Left renal pelvis (tissue), 4 donors: Measurements from ENCODE around the gene UBAC1. TPM values are rescaled to one million over a fixed set of nuclear protein-coding genes. Genes with fewer than 3 reads are reported as not detected.

ENCODE experiments used
- DNase-seq, 4 donors: peaks; one replicate each; pipeline ENCODE4 v3.0.0-alpha.2; 2013; ENCODE audit warnings: low read depth in 4 of 4, low spot score in 3 of 4
- polyA plus RNA-seq, 4 donors: library from polyadenylated mRNA; unstranded; fragments of 120-200 nt; gene quantifications; one replicate each; pipeline ENCODE4 v1.2.1, GENCODE V29; 2013; ENCODE audit not compliant: insufficient read length in 4 of 4

UBAC1 gene
- polyA plus RNA-seq, 4 donors: 27.3 to 36.1 (median 31.4) TPM

DNA sequence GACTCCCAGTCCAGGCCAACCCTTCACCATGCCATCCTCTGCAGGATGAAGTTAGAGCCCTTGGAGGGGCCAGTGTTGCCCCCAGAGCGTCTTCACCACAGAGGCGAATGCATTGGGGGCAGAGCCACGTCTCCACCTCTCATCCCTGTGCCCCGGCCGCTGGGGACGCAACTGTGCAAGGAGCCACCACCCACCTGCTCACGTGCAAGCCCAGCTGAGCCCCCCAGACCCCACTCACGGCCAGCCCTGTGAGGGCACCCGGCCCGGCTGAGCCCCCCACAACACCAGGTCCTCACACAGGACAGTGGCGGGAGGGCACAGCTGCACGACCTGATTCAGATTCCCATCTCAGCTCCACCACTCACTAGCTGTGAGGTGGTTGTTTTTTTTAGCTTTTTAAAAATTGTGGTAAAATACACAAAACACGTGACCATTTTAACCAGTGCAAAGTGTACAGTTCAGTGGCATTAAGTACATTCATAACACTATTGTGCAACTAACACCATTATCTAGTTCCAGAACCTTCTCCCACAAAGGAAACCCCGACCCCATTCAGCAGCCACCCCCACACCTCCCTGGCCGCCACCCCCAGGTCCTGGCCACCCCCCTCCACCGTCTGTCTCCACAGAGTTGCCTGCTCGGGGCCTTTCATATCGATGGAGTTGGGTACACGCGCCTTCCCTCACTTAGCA, 33.5 kb upstream of the UBAC1 start:
- no peak for DNase-seq

DNA sequence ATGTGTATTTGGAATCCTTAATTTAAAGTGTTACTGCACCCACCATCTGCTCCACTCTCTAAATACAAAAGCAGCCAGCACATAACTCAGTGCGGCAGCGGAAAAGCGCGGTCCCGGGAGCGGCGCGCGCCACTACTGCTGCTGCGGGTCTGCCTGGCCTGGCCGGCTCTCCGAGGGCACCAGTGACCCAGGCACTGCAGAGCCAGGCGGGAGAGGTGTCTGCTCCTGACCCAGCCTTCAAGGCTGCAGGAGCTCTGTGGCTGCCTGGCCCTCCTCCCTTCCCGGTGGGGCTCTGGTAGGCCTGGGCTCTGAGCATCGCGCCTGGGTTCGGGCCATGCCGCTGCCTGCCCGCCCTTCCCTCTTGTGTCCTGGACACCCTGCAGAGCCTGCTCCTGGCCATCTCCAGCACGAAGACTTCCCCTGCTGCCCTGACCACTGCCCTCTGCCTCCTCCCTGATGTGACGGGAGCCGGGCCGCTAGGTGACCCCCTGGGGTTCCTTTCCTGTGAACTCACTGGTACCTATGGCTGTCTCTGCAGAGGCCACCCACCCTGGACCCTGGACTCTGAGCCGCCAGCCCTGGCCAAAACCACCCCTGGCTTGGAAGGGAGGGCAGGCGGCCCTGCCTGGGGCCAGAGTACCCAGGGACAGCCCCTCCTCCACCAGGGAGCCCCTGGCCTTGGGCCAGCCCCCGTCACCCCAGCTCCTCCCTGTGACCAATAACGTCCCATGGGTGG, 32.8 kb upstream of the UBAC1 start:
- DNase-seq: no peak

- no peak for DNase-seq
These were observed 32.2 kb upstream of the UBAC1 start for GRCh38 chr9:135993409-135993742.

DNA sequence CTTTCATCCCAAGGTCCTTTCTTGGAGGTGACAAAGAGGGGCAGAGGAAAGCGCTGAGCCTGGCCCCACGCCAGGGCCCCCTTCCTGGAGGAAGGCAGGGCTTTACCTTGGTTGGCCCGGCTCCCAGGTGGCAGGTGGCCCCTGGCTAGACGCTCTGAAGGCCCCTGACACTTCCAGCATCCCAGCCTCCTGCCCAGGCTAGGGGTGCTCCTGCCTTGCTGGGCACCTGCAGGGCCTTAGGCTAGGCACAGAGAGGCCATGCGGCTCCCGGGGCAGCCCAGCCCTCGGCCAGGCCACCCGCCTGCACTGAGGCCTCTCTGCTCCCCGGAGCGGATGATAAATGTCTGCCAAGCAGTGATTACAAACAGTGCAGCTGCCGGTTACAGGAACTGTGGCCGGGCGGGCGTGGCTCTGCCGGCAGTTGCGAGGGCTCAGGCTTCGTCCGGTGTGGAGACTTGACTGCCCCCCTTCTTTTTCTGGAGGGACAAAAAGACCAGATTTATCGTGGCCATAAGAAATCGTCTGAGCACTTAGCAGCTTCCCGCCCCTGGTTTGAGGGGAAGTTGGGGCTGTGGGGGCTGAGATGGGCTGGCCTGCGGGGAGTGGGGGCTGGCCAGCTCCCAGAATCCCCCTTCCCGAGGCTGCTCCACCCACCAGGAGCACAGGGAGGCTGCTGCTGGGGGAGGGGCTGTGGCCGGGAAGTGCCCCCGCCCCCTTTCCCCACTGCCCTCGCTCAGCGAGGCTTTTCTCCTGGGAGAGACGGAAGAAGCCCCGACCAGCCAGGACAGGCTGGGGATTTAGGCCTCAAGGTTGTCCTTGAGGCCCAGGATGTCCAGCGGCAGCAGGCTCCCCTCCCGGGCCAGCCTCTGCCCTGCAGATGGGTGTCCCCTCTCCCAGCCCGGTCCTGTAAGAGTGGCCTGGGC, 31.6 kb upstream of the UBAC1 start:
- DNase-seq: peak; percentile 58 to 84 (median 76)

- DNase-seq: no peak
These were observed 30.6 kb upstream of the UBAC1 start for GRCh38 chr9:135991771-135992170.

DNA sequence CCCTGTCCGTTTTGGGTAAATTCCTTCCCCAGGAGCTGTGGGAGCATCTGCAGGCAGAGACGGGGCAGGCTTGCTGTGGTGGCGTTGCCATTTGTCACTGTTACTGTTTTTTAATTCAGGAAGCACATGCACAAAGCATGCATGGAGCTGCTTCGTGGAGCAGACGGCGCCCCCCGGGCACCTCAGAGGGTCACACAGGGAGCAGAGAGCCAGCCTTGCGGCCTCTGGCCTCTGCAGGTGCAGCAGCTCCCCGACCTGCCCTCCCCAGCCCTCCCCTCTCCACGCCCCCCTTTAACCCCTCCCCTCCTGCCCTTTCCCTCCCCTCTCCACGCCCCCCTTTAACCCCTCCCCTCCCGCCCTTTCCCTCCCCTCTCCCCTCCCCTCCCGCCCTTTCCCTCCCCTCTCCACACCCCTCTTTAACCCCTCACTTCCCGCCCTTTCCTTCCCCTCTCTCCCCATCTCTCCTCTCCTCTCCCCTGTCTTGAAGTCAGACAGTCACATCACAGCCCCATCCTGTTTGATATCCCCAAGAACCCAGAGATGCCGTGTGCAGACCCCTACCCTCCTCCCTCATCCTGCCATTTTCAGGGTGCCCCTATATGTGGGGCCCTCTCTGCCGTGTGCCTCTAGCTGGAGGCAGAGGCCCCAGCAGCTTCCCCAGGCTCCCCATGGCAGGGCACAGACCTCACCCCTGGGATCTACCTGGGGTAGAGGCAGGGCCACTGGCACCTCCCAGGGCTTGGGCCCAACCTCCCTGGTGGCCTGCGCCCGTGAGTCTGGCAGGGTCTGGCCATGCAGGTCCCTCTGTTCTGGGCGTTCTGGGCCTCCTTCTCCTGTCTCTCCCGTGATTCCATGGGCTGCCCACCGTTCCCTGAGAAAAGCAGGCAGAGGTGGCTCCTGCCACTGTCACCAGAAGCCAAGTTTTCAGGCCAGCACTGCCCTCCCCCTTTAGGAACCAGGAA, 29.6 kb upstream of the UBAC1 start:
- DNase-seq: no peak

GRCh38 chr9:135989722-135990467, 28.7 kb upstream of the UBAC1 start:
- no peak for DNase-seq

- DNase-seq: no peak
These were observed 28.0 kb upstream of the UBAC1 start for GRCh38 chr9:135989157-135989556.

GRCh38 chr9:135988493-135988892, 27.3 kb upstream of the UBAC1 start:
- DNase-seq: no peak

DNA sequence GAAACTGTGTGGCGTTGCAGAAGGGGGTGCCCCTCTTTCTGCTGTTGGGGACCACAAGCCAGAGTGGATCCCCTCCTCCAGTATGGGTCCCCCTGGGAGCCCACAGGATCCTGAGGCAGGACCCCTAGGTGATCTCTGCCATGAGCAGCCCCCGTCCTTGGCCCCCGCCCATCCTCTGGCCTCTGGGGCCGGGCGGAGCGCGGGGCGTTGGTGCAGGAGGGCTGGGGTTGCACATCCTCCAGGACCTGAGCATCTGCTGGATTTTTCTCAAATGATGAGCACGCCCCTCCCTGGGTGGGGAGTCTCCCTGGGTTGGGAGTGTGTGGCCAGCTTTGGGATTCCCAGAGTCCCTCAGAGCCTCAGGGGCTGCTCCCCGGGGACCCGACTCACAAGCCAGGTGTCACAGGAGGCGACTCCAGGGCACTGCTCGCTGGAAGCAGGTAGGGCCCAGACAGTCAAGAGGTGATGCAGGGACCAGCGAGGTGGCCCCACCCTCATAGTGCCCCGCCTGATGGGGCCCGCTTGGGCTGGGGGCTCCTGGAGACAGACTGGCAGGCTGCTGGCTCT, 26.7 kb upstream of the UBAC1 start:
- no peak for DNase-seq

DNA sequence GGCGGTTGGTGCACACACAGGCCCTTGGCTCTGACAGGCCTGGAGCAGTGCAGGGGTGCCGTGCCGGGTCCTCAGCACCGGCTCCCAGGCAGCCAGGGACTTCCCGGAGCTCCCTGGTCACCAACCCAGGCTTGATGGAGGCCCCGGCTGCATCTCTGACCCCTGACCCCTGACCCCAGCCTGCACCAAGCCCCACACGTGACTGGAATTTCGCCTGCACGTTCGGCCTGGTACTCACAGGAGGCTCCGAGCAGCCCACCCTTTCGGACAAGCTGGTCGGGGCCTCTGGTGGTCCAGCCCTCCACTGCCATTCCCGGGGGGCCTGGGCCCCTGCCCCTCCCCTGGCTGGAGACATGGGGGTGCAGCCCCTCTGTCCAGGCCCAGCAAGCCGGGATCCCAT, 25.4 kb upstream of the UBAC1 start:
- DNase-seq: no peak

DNA sequence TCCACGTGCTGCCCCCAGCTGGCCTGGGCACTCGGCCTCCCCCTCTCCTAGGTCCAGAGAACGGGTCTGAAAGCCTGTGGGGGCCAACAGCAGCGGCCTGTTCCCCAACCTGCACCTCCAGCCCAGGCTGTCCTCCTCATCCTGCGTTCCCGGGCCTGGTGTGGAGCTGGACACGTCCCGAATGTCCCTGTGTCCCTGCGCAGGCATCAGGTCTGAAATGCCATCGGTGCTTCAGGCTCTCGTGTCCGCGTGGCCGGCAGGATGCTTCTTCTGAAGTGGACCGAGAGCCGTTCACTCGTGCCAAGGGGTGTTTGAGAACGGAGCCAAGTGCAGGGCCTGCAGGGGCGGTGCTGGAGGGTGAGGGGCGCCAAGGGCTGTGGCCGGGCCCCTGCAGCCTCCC, 24.7 kb upstream of the UBAC1 start:
- DNase-seq: no peak

- no peak for DNase-seq
These were observed 24.2 kb upstream of the UBAC1 start for GRCh38 chr9:135985459-135985774.

DNA sequence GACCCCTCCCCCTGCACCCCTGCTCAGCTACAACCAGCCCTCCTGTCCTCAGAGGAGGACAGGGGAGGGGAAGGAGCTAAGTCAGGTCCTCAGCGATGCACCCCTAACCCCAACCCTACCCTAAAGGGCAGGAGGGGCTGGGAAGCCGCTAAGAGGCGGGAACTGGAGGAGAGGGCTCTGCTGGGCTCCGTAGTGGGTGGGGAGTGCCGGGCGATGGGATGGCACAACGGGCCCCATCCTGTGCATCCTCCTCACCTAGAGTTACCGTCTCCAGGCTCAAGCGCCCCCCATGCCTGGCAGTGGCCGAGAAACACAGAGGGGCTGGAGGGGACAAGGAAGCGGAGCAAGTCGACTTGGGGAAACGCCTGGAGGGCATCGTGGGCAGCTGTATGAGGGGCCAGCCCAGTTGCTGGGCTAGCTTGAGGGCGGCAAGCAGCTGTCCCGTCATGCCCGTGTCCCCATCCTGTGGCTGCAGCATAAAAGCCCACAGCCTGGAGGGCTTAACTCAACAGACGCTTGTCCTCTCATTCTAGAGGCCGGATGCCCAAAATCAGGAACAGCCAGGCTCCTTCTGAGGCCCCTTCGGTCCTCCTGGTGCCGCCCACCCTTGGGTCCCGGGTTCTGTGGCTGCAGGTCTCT, 23.0 kb upstream of the UBAC1 start:
- no peak for DNase-seq

GRCh38 chr9:135983208-135984071, 22.3 kb upstream of the UBAC1 start:
- DNase-seq: no peak

- no peak for DNase-seq
These were observed 21.5 kb upstream of the UBAC1 start for GRCh38 chr9:135982499-135983207.

DNA sequence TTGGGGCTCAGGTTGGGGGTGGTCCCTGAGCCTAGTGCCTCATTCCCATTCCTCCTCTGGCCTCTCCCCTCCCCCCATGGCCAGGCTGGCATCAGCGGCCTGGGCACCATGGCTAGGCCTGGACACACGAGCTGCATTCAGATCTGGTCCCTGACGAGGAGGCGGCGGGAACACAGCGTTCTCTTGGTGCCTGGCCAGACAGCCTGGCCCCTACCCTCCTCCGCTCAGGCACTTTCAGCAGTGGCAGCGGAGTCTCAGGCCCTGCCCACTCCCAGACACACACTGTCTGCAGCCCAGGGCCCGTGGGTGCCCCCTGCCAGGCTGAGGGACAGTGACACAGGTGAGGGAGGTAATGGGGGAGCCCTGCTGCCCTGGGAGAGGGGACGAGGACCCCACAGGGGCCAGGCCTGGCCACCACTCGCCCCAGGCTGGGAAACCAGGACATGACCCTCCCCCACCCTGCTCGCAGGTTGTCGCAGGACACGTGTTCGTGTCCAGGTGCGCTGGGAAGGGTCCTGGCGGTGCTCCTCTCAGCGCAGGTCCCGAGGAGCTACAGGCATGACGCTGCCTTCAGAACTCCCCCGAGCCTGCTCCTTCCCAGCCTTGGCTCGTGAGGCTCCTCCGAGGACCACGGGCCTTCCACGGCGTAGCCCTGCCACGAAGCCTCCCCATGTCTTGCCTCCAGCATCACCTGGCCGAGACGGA, 19.9 kb upstream of the UBAC1 start:
- DNase-seq: no peak
